H1 (cell line): ENCODE data around the gene KIF22. TPM values are rescaled to one million over a fixed set of nuclear protein-coding genes. Genes with fewer than 3 reads are reported as not detected.

Experiments used
- BRCA1 ChIP-seq: IDR thresholded peaks from 2 replicates; pipeline ENCODE4 v1.6.1; 2012; ENCODE audit warnings: low read depth, low read length, improper control_type of control experiment
- FOSL1 ChIP-seq: IDR thresholded peaks from 2 replicates; pipeline ENCODE4 v1.6.1; 2011; ENCODE audit warnings: mild to moderate bottlenecking, low read depth, low read length, moderate library complexity; ENCODE audit not compliant: insufficient read depth
- HDAC6 ChIP-seq: IDR thresholded peaks from one replicate; pipeline ENCODE4 v1.7.1; 2012; ENCODE audit warnings: low read depth, mild to moderate bottlenecking, inconsistent platforms, low read length, moderate library complexity
- polyA plus RNA-seq, 7 experiments: library from polyadenylated mRNA; depleted of rRNA in 3 of 7; stranded (reverse) in 5 of 7; unstranded in 2 of 7; fragments of >200 nt in 5 of 7; fragments of 200-250 nt in 2 of 7; gene quantifications; 1 replicate in 5 of 7; 2 replicates in 1 of 7; 4 replicates in 1 of 7; pipeline versions ENCODE4 v1.2.1 to v1.2.3, GENCODE V29; 2011 to 2013; ENCODE audit warnings: missing spikeins in 2 of 7, mixed read lengths in 2 of 7
- total RNA-seq: library from RNA; stranded (reverse); fragmentation: NEBNext Ultra II Directional; extraction: Animal tissue kit (Norgen Biotek cat#: 25700); gene quantifications from 2 replicates; pipeline ENCODE4 v1.2.1, GENCODE V29; 2021
- TF ChIP-seq, protein P1 (sequence below): IDR thresholded peaks from 2 replicates; pipeline ENCODE4 v1.6.1; 2012; ENCODE audit warnings: low read length, inconsistent platforms

The KIF22 gene
- total and polyA plus RNA-seq, 2 of the 8 experiments (the other 6 are each of a cell fraction or from before 2014, with no cell fraction given): 139 to 142 TPM

DNA sequence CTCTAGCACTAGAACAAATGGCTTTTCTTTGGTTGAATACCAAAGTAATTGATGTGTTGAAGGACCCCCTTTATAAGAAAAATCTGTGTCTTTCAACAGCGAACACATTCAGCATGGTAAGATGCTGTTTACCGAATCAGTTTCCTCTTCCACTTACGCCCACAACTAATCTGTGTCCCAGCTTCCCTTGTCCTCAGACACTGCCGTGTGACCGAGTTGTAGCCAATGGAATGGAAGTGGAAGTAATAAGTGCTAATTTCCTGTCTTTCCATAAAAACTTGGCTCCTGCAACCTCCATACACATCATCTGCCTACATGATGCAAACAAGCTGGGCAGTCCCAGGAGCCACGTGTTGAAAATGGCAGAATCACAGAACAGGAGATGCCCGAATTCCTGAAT is 62.1 kb downstream of the KIF22 start (continued):
- TF ChIP-seq FOSL1: no peak
- TF ChIP-seq, protein P1, sequence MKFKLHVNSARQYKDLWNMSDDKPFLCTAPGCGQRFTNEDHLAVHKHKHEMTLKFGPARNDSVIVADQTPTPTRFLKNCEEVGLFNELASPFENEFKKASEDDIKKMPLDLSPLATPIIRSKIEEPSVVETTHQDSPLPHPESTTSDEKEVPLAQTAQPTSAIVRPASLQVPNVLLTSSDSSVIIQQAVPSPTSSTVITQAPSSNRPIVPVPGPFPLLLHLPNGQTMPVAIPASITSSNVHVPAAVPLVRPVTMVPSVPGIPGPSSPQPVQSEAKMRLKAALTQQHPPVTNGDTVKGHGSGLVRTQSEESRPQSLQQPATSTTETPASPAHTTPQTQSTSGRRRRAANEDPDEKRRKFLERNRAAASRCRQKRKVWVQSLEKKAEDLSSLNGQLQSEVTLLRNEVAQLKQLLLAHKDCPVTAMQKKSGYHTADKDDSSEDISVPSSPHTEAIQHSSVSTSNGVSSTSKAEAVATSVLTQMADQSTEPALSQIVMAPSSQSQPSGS: no peak
- TF ChIP-seq BRCA1: no peak
- TF ChIP-seq HDAC6: no peak
